Thyroid gland (tissue), 4 donors: Measurements from ENCODE around the gene CD48. TPM values are rescaled to one million over a fixed set of nuclear protein-coding genes. Genes with fewer than 3 reads are reported as not detected.

ENCODE experiments used
- DNase-seq, 2 donors: peaks; one replicate each; pipeline ENCODE4 v3.0.0-alpha.2; 2019
- H3K27ac ChIP-seq, 3 donors: fragments of 200-600 bp; sonication (generic); 1 replicate in 2 of 3; 2 replicates in 1 of 3; pipeline ENCODE4 v1.5.1; 2016 to 2019; ENCODE audit warnings: mild to moderate bottlenecking in 1 of 3, moderate library complexity in 1 of 3
- H3K27me3 ChIP-seq: fragments of 200-600 bp; sonication (generic); one replicate; pipeline ENCODE4 v1.5.1; 2019
- H3K36me3 ChIP-seq, 2 donors: fragments of 200-600 bp; sonication (generic); one replicate each; pipeline ENCODE4 v1.5.1; 2016 to 2019
- H3K4me1 ChIP-seq, 2 donors: fragments of 200-600 bp; sonication (generic); one replicate each; pipeline ENCODE4 v1.5.1; 2017 to 2019
- H3K4me3 ChIP-seq, 3 donors: fragments of 200-600 bp; sonication (generic); replicated peaks in 1 of 3; 1 replicate in 2 of 3; 2 replicates in 1 of 3; pipeline ENCODE4 v1.5.1; 2016; ENCODE audit warnings: mild to moderate bottlenecking in 1 of 3
- H3K9me3 ChIP-seq: fragments of 200-600 bp; sonication (generic); one replicate; pipeline ENCODE4 v1.5.1; 2017
- POLR2A ChIP-seq, 2 donors: fragments of 450-650 bp; IDR thresholded peaks; one replicate each; pipeline ENCODE4 v1.6.1; 2017; ENCODE audit warnings: antibody characterized with exemption in 2 of 2, mild to moderate bottlenecking in 2 of 2, moderate library complexity in 1 of 2
- WGBS, 2 donors: methylation state at CpG; one replicate each; pipeline ENCODE4 v1.1.5; 2017; 5-methylcytosine and 5-hydroxymethylcytosine counted together
- intact Hi-C: fragments of 100-400 bp; cut with DNase I; formaldehyde crosslinking; loops from one replicate; pipeline ENCODE4 v1.15.1; 2023
- total RNA-seq, 4 donors: library from RNA; depleted of rRNA; stranded (reverse); fragments of >200 nt; gene quantifications; one replicate each; pipeline ENCODE4 v1.2.3, GENCODE V29; 2016
- TF ChIP-seq, protein P1 (sequence below), 6 experiments: fragments of 200-600 bp in 3 of 6; fragments of 450-650 bp in 3 of 6; sonication (generic) in 3 of 6; IDR thresholded peaks; one replicate each; pipeline ENCODE4 v1.5.1; 2016 to 2019; ENCODE audit warnings: antibody characterized with exemption in 6 of 6, mild to moderate bottlenecking in 2 of 6, inconsistent platforms in 1 of 6, moderate library complexity in 1 of 6

The CD48 gene
- total RNA-seq, 4 donors from 2014 or later = 3.5 to 13.6 (median 4.8) TPM

GRCh38 chr1:160726498-160727315 is 15.1 kb upstream of the CD48 start:
- intact Hi-C loops = no loop called here
- no peak overlapping the region for H3K27ac ChIP-seq
- H3K36me3 ChIP-seq = no peaks in the 10 kb centered on the region
- no peaks in the 10 kb centered on the region for H3K27me3 ChIP-seq
- 12 to 14% methylated on average over 8 of the region's 8 CpGs for WGBS, 2 donors
- no peaks in the 10 kb centered on the region for H3K4me1 ChIP-seq
- DNase-seq = peak; percentile 48 to 58
- no peak overlapping the region for H3K4me3 ChIP-seq
- no peaks in the 10 kb centered on the region for H3K9me3 ChIP-seq
- TF ChIP-seq, protein P1, sequence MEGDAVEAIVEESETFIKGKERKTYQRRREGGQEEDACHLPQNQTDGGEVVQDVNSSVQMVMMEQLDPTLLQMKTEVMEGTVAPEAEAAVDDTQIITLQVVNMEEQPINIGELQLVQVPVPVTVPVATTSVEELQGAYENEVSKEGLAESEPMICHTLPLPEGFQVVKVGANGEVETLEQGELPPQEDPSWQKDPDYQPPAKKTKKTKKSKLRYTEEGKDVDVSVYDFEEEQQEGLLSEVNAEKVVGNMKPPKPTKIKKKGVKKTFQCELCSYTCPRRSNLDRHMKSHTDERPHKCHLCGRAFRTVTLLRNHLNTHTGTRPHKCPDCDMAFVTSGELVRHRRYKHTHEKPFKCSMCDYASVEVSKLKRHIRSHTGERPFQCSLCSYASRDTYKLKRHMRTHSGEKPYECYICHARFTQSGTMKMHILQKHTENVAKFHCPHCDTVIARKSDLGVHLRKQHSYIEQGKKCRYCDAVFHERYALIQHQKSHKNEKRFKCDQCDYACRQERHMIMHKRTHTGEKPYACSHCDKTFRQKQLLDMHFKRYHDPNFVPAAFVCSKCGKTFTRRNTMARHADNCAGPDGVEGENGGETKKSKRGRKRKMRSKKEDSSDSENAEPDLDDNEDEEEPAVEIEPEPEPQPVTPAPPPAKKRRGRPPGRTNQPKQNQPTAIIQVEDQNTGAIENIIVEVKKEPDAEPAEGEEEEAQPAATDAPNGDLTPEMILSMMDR (IDR thresholded peaks at IDR 0.05) = peak; percentile 25 to 83 (median 61)
- no peak for TF ChIP-seq POLR2A (IDR thresholded peaks at IDR 0.05)

DNA sequence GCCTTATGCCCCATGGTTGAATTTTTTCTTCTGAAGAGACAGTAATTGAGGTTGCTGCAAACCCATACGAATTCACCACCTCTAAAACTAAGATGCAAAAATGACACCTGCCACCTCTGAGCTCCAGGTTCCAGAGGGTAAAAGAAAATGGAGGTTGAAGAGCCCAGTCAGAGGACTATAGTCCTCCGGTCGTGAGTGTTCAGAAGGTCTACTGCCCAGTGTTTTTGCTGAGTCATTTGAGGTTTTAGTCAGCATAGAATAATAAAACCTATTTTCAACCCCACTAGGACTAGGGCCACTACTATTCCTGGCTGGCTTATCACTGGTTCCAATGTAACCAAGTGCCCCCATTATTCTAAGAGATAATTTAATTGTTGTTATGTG is 14.5 kb upstream of the CD48 start:
- WGBS, 2 donors = 74 to 78% methylated on average over 3 of the region's 3 CpGs
- intact Hi-C loops = no loop called here
- no peak overlapping the region for H3K4me3 ChIP-seq

GRCh38 chr1:160724465-160725242 is 13.0 kb upstream of the CD48 start:
- no peaks in the 10 kb centered on the region for H3K9me3 ChIP-seq
- H3K36me3 ChIP-seq = no peaks in the 10 kb centered on the region
- no peak overlapping the region for H3K4me3 ChIP-seq
- TF ChIP-seq, protein P1 (IDR thresholded peaks at IDR 0.05) = no peak
- TF ChIP-seq POLR2A (IDR thresholded peaks at IDR 0.05) = no peak
- intact Hi-C loops = no loop called here
- WGBS, 2 donors = 64 to 66% methylated on average over 11 of the region's 11 CpGs
- no peak for DNase-seq
- H3K27ac ChIP-seq = no peak overlapping the region
- peaks cover 0 to 3% of the 10 kb centered on the region in 2 donors for H3K4me1 ChIP-seq
- H3K27me3 ChIP-seq = no peaks in the 10 kb centered on the region

More for the DNA sequence above, 14.5 kb upstream of the CD48 start:
- no peaks in the 10 kb centered on the region for H3K27me3 ChIP-seq
- no peaks in the 10 kb centered on the region for H3K36me3 ChIP-seq
- TF ChIP-seq POLR2A (IDR thresholded peaks at IDR 0.05) = no peak
- TF ChIP-seq, protein P1 (IDR thresholded peaks at IDR 0.05) = no peak
- no peaks in the 10 kb centered on the region for H3K9me3 ChIP-seq
- no peak overlapping the region for H3K27ac ChIP-seq
- no peak for DNase-seq
- H3K4me1 ChIP-seq = no peaks in the 10 kb centered on the region

DNA sequence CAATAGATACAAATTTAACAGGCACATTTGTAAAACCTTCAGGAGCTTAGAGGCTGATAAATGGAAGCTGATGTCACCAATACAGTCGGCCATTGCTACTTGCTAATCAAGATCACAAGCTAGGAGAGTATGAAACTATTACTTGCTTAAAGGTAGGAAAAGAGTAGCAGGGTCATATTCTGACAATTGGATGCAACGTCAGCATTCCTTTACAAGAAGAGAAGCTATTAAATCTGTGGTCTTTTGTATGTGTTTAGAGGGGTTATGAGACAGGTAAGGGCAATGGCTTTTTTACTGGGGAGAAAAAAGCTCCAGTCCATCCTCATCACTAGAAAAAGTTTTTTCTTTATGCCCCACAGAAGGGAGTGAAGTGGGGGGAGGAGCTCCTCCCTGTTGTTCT is 11.7 kb upstream of the CD48 start:
- intact Hi-C loops = no loop called here
- 76 to 86% methylated on average over 2 of the region's 2 CpGs for WGBS, 2 donors
- H3K4me1 ChIP-seq = peaks cover 0 to 3% of the 10 kb centered on the region in 2 donors

More for the DNA sequence above, 11.7 kb upstream of the CD48 start:
- TF ChIP-seq, protein P1 (IDR thresholded peaks at IDR 0.05) = no peak
- no peak for TF ChIP-seq POLR2A (IDR thresholded peaks at IDR 0.05)
- Histone ChIP-seq H3K9me3 (no peaks in the 10 kb centered on the region), H3K36me3 (no peaks in the 10 kb centered on the region), H3K27me3 (no peaks in the 10 kb centered on the region), H3K27ac (no peak overlapping the region), H3K4me3 (no peak overlapping the region)
- no peak for DNase-seq
